DMS53 treated with DMSO at 0.1 percent for 48 hours (cell line): ENCODE results near the gene LAMP1.
"Not testable (repeated sequence)": the region's sequence is repeated elsewhere in the genome, so short reads cannot be mapped to it uniquely, and the experiment has no call there.

ENCODE experiments used
- DNase-seq: peaks from one replicate; lab custom pipeline; 2025; ENCODE audit not compliant: unreplicated experiment; lab: John Stamatoyannopoulos, UW

LAMP1 gene

GRCh38 chr13:113325779-113326178 lies 28.7 kb downstream of the LAMP1 start:
- DNase-seq: no peak

DNA sequence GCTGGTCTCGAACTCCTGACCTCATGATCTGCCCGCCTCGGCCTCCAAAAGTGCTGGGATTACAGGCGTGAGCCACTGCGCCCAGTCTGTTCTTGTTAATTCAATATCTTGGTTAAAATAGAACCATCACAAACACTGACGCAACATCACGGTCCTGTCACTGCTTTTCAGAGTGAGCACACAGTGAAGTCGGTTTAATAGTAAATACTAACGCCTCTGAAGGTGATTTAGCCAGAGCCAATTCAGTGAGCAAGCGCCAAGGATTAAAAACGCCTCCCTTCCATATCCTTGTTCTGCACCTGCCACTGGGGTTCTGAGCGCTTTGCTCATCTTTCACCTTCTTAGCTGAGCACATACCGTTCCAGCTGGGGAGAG lies 30.3 kb downstream of the LAMP1 start:
- DNase-seq: no peak

DNA sequence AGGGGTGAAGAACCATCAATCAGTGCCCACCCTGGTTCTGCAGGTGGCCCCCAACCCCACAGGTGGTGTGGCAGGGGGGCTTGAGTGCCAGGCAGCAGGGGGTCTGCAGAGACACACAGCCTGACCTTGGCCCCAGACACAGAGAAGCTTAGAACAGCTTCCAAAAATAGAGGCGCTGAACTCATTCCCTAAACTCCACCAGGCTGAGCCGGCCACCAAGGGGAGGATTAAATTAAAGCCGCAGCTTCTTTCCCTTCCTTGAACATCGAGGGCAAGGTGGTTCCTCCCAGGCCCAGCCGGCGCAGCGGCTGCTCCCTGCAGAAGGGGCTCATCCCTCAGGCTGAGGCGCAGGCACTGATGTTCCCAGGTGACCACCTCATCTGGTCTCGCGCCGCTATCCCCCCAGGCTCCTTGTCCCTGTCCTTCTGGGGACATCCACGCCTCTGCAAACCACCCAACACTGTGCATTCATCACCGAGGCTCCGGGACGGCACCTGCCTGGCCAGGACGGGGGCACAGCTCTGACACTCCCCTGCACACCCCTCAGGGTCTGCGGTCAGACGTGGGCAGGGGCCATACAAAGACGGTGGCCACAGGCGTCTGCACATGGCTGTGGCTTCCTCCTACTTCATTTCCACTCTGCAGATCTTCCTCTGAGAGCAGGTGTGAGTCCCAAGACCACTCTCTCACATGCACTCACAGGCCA lies 30.9 kb downstream of the LAMP1 start:
- DNase-seq: no peak

DNA sequence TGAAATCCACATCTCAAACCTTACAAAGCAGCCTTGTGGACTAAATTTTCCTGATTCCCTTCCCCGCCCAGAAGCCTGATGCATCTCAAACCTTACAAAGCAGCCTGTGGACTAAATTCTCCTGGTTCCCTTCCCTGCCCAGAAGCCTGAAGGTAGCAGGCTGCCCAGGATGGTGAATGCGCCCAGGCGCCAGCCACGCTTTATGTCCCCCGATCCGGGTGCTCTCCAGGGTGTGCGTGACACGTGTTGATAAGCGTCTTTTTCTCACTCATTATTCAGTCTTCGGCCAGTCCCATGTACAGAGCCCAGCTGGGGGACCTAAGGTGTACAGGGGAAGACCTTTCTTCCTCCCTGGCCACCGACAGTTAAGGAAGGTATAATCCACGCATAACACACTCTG lies 31.8 kb downstream of the LAMP1 start:
- no peak for DNase-seq

DNA sequence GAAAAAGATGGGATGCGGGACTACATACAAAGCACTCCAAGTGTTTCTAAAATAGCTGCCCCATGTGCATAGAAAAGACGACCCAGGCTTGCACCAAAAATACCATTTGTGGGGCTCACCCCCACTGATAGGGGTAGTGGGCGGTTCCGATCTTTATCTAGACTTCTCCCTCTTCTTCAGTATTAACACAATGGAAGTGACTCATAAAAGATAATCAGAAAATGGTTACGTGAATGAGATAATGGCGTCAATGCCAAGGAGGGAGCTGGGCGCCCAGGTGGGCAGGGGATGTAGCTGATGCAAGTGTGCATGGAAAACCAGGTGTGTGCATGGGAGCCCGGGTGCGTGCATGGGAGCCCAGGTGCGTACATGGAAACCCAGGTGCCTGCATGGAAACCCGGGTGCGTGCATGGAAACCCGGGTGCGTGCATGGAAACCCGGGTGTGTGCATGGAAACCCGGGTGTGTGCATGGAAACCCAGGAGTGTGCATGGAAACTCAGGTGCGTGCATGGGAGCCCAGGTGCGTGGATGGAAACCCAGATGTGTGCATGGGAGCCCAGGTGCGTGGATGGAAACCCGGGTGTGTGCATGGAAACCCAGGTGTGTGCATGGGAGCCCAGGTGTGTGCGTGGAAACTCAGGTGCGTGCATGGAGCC lies 32.7 kb downstream of the LAMP1 start:
- no peak for DNase-seq

DNA sequence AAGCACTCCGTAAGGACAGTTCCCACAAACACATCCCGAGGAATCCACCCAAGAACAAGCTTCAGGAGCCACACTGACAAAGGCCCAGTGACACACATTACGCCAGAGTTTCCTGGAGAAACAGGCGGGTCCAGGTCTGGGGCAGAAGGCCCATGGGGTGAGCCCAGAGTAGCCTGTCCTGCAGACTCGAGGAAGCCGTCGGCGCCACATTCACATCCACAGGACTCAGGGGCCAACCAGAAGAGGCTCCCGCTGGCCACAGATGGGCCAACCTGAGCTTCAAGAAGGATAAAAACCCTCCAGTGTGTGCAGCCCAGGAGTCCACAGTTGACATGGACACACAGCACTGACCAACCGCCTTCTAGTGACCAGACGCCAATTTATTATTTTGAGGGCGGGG lies 35.6 kb downstream of the LAMP1 start:
- DNase-seq: no peak

DNA sequence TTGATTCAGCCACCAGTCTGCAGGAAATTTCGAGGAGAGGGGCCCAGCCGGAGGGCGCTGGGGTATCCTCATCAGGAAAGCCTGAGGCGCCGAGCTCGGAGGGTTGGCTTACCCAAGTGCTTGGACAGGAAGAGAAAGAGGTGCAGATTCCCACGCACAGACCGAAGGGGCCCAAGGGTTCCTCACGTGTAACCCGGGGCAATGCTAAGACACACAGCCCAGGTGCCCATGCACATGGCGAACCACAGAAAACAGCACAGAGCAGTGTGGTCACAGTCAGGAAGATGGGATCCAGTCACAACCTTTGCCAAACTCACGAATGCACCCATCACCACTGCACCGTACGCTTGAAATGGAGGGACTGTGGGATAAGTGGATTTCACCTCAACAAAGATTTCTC lies 36.0 kb downstream of the LAMP1 start:
- DNase-seq: no peak

DNA sequence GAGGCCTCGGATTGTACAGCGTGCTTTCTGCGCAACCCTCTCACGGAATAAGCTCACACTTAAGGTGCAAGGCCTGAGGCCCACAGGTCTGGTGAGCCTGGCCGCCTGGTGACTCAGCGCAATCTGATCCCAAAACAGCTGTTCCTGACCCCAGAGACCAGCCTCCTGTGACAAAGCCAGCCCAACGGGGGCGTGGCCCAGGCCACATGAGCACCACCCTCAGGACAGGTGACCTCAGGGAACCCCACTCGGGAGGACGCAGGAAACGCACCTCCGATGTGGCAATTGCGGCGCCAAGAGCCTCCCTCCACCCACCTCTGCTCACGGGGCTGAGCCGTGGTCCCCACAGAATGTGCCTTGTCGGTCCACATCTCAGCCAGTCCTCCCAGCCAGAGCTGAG lies 40.5 kb downstream of the LAMP1 start:
- no peak for DNase-seq

DNA sequence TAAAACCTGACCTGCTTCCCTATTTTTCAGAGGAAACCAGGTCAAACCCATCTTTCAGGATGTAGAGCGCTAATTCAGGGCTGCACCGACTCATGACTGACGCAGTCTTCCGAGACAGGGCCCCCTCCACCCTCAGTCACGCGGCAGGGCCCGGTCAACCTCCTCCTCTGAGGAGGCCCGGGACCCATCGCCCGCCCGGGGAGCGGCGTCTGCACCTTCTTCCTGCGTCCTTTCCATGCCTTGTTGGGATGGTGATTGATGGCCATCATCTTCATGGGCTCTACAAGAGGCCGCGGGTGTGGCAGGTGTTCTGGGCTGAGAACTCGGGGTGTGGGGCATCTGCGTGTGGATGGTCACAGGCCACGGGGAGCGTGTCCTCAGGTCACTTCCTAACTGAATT lies 40.9 kb downstream of the LAMP1 start:
- DNase-seq: no peak

GRCh38 chr13:113338451-113338850 lies 41.4 kb downstream of the LAMP1 start:
- DNase-seq: no peak

DNA sequence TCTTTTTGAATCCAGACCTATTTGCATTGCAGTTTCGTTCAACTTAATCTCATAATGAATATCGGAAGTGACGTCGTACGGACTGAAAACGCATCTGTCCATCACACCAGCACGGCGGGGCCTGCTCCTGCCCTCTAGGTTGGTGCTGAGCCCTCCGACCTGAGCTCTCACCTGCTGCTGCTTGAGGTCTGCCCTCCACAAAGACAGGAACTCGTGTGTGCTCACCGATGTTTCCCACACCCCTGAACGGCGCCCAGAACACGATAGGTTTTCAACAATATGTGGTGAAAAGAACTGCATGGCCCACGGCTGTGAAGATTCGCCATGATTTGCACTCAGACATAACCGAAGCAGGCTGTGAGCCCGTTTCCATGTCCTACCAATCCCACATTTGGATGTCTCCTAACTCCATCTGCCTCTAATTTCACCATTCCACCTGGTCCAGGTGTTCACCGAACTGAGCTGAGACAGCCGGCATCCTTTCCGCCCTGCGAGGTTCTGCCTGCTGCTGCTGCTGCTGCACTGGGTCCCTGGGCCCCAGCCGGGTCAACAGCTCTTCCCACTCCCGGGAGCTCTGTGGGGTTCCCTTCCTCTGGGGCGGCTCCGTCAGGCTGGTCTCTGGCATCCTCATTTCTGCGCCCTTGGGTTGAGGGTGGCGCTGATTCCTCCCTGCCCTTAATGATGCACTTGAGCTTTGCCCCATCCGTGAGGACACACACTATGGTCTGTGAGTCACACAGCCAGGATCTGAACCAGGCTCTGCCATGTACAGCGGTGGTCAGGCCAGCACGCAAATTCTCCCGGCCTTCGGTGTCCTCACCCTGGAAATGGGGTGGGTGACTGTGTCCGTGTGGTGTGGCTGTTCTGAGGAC lies 46.0 kb downstream of the LAMP1 start:
- DNase-seq: no peak

DNA sequence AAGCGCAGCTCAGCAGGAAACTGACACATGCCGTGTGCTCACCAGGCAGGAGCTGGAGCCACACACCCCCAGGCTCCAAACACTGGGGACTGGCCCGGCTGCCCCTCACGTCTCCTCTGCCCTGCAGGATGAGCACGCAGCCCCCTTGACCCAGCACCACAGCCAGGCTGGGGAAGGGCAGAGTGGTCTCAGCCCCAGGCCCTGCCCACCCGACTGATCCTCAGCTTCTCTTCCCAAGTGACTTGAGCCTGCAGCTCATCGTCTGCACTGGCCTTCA lies 46.6 kb downstream of the LAMP1 start:
- DNase-seq: no peak

GRCh38 chr13:113345486-113345885 lies 48.4 kb downstream of the LAMP1 start:
- DNase-seq: no peak

- not testable (repeated sequence) for DNase-seq
Observed at GRCh38 chr13:113347736-113348225, 50.7 kb downstream of the LAMP1 start.

DNA sequence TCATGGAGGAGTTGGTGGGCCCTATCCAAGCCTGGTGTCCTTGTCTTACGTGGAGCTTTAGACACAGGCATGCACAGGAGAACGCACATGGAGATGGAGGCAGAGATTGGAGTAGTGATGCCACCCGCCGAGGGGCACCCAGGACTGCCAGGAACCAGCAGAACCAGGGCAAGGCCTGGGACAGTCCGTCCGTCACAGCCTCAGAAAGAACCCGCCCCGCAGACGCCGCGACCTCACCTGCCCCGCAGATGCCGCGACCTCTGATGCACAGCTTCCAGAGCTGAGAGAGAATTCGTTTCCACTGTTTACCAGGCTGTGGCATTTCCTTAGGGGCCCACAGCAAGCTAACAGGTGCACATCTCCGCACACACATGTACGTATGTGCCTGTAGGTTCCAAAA lies 51.6 kb downstream of the LAMP1 start:
- no peak for DNase-seq

DNA sequence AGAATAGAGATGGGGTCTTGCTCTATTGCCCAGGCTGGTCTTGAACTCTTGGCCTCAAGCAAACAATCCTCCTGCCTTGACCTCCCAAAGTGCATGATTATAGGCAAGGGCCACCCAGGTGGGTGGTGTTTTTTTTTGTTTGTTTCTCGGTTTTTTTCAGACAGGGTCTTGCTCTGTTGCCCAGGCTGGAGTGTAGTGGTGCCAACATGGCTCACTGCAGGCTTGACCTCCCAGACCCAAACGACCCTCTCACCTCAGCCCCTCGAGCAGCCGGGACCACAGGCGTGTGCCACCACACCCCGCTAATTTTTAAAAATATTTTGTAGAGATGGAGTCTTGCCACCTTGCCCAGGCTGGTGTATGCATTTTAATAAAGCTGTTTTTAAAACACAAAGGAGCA lies 52.0 kb downstream of the LAMP1 start:
- no peak for DNase-seq

- no peak for DNase-seq
Observed at GRCh38 chr13:113349491-113349890, 52.5 kb downstream of the LAMP1 start.

DNA sequence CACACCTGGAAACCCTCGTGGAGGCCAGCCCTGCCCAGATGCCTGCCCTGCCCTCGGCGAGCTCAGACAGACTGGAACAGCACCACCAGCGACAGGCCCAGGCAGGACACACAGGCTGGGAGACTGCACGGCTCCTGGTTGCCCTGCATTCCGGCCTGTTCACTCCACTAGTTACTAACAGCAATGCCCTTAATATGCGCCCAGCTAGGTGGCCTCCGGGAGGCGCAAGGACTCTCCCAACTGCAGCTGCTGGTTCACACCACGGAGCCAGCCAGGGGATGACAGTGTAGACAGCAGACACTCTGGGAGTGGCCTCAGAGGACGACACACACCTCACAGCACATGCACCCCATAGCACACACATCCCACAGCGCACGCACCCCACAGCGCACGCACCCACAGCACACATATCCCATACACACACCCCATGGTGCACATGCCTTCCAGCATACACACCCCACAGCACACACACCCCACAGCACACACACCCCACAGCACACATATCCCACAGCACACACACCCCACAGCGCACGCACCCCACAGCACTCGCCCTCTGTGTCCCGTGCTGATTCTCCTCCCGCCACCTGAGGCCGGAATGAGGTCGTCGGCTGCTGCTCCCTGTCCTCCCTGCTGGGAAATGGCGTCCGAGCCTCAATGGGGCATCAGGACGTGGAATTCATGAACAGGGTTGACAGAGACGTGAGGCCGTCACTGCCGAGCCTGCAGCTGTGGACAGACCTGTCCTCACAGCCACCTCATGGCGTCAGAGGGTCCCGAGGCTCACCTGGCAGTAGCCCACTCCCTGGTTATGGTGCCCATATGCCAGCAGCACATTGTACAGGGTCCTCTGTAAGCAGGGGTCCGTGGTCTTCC lies 53.3 kb downstream of the LAMP1 start:
- no peak for DNase-seq

GRCh38 chr13:113350938-113351335 lies 53.9 kb downstream of the LAMP1 start:
- no peak for DNase-seq

DNA sequence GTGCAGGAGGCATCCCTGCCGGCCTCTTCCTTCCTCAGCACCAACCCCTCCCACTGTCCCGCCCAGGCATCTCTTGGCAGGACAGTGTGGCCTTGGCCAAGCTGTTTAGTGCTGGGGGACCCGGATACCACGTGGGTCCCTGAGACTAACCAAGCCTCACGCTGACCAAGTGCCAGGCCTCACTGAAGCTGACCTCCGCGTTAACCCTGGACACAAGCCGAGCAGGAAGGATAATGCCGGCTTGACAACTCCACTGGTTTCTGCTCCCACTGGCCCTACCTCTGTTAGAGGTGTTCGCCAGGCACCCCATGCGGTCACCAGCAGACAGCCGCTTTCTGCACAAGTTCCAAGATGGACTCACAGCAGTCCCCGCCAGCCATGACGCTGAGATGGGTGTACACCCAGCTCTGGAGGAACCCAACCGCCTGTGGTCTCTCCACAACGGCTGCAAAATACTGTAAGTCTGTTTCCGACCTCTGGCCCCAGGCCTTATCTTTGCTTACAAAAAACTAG lies 54.5 kb downstream of the LAMP1 start:
- DNase-seq: no peak

DNA sequence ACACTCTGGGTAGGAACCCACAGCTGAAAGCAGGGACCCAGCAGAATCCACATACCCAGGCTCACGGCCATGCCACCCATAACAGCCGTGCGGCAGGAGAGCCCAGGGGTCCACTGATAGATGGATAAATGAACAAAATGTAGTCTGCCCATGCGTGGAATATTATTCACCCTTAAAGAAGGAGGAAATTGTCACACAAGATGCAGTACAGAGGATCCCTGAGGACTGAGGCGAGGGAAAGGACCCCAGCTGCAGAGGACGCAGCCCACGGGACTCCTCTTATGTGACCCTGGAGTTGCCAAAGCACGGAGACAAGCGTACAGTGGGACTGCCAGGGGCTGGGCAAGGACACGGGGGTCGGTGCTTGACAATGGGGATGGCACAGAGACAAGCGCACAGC lies 56.2 kb downstream of the LAMP1 start:
- DNase-seq: no peak
